H1 (cell line): ENCODE data around the gene MRTFA.

Experiments used
- CREB1 ChIP-seq: IDR thresholded peaks from 2 replicates; pipeline ENCODE4 v1.6.1; 2012; ENCODE audit warnings: inconsistent platforms
- CTCF ChIP-seq, 3 experiments: IDR thresholded peaks; 1 replicate in 2 of 3; 2 replicates in 1 of 3; pipeline versions ENCODE4 v1.5.1 to v1.6.1; 2011; ENCODE audit warnings: low read length in 3 of 3, mild to moderate bottlenecking in 3 of 3, inconsistent platforms in 2 of 3, low read depth in 1 of 3, moderate library complexity in 1 of 3; ENCODE audit not compliant: insufficient read depth in 1 of 3; ENCODE audit errors: control extremely low read depth in 1 of 3
- FOSL1 ChIP-seq: IDR thresholded peaks from 2 replicates; pipeline ENCODE4 v1.6.1; 2011; ENCODE audit warnings: mild to moderate bottlenecking, low read depth, low read length, moderate library complexity; ENCODE audit not compliant: insufficient read depth
- GABPA ChIP-seq: IDR thresholded peaks from 2 replicates; pipeline ENCODE4 v1.6.1; 2011; ENCODE audit warnings: mild to moderate bottlenecking, low read length, moderate library complexity, borderline replicate concordance; ENCODE audit not compliant: insufficient read depth
- MAX ChIP-seq: IDR thresholded peaks from 2 replicates; pipeline ENCODE4 v1.6.1; 2012; ENCODE audit warnings: inconsistent platforms
- POLR2A ChIP-seq, 2 experiments: IDR thresholded peaks; 1 replicate in 1 of 2; 2 replicates in 1 of 2; pipeline ENCODE4 v1.6.1; 2011; ENCODE audit warnings: low read depth in 2 of 2, low read length in 2 of 2, mild to moderate bottlenecking in 2 of 2; ENCODE audit errors: control extremely low read depth in 1 of 2
- POLR2AphosphoS5 ChIP-seq: IDR thresholded peaks from 2 replicates; pipeline ENCODE4 v1.6.1; 2011; ENCODE audit warnings: low read depth, low read length
- TAF7 ChIP-seq: optimal IDR thresholded peaks from 2 replicates; pipeline ENCODE3; 2011; ENCODE audit warnings: low read depth, mild to moderate bottlenecking, inconsistent platforms, low read length, moderate library complexity, borderline replicate concordance

- TF ChIP-seq POLR2AphosphoS5 = no peak
- TF ChIP-seq TAF7 = no peak
- TF ChIP-seq FOSL1 = no peak
- TF ChIP-seq POLR2A (IDR thresholded peaks at IDR 0.05; ENCODE audit: control extremely low read depth in 1 of 2, low read depth in 2 of 2, low read length in 2 of 2) = no peak
- no peak for TF ChIP-seq CREB1
- no peak for TF ChIP-seq CTCF (IDR thresholded peaks at IDR 0.05; ENCODE audit: control extremely low read depth in 1 of 3, insufficient read depth in 1 of 3, low read depth in 1 of 3, low read length in 3 of 3)
- TF ChIP-seq GABPA = no peak
- no peak for TF ChIP-seq MAX
Measured at GRCh38 chr22:40541300-40541699, 95.2 kb downstream of the MRTFA start.
